ENCODE measurements around the gene SYNGR1. TPM values are rescaled to one million over a fixed set of nuclear protein-coding genes. Genes with fewer than 3 reads are reported as not detected.

Gene SYNGR1
- total RNA-seq, 2 experiments from 2014 or later, result 2.4 to 3.8 TPM

- Mint-ChIP-seq H3K4me1 (ENCODE audit: low read depth) (no peaks in the 10 kb centered on the region), H3K36me3 (ENCODE audit: low read depth) (peaks cover 7% of the 10 kb centered on the region), H3K27me3 (no peaks in the 10 kb centered on the region), H3K4me3 (no peak overlapping the region), H3K9me3 (no peaks in the 10 kb centered on the region), H3K27ac (no peak overlapping the region)
- no peak for DNase-seq
- intact Hi-C loops (cut with micrococcal nuclease), result no loop called here
- TF ChIP-seq CTCF (IDR thresholded peaks at IDR 0.05), result no peak
- ATAC-seq, result no peak
- POLR2A ChIA-PET, result no interaction called here
- CTCF ChIA-PET, result no interaction called here
These were observed 81.5 kb downstream of the SYNGR1 start for GRCh38 chr22:39431216-39431801.

DNA sequence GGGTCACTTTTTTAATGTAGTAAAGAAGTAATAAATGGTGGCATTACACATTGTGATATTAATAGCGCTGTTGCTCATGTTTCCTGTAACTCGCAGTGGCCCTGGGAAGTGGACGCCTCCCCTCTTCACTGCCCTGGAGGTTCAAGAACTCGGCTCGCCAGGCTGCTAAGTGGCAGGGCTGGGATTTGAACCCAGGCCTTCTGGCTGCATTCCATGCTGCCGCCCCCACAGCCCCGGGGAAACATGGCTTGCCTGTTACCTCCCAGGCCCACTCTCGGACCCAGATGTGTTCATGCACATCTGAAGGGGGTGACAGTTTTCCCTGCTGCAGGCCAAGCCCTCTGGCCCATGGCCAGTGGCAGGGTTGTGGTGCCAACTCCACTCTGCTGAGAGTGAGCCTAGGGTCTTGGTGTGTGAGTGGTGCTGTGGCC is 82.0 kb downstream of the SYNGR1 start:
- POLR2A ChIA-PET, result no interaction called here
- peaks cover 3% of the 10 kb centered on the region for H3K4me1 Mint-ChIP-seq (ENCODE audit: low read depth)

GRCh38 chr22:39432361-39432811 is 82.6 kb downstream of the SYNGR1 start:
- intact Hi-C loops (cut with micrococcal nuclease), result no loop called here
- no peak overlapping the region for H3K4me3 Mint-ChIP-seq
- TF ChIP-seq CTCF (IDR thresholded peaks at IDR 0.05), result no peak
- peaks cover 6% of the 10 kb centered on the region for H3K4me1 Mint-ChIP-seq (ENCODE audit: low read depth)
- no peaks in the 10 kb centered on the region for H3K9me3 Mint-ChIP-seq
- ChIA-PET POLR2A (no interaction called here), CTCF (no interaction called here)
- H3K27me3 Mint-ChIP-seq, result no peaks in the 10 kb centered on the region
- H3K27ac Mint-ChIP-seq, result no peak overlapping the region
- DNase-seq, result no peak
- H3K36me3 Mint-ChIP-seq (ENCODE audit: low read depth), result peaks cover 4% of the 10 kb centered on the region
- no peak for ATAC-seq

More for the DNA sequence above, 82.0 kb downstream of the SYNGR1 start:
- Mint-ChIP-seq H3K27me3 (no peaks in the 10 kb centered on the region), H3K9me3 (no peaks in the 10 kb centered on the region), H3K36me3 (ENCODE audit: low read depth) (peaks cover 7% of the 10 kb centered on the region), H3K27ac (no peak overlapping the region), H3K4me3 (no peak overlapping the region)
- intact Hi-C loops (cut with micrococcal nuclease), result no loop called here
- no peak for DNase-seq
- no peak for TF ChIP-seq CTCF (IDR thresholded peaks at IDR 0.05)
- no peak for ATAC-seq
- CTCF ChIA-PET, result no interaction called here

GRCh38 chr22:39433476-39434242 is 83.9 kb downstream of the SYNGR1 start:
- TF ChIP-seq CTCF (IDR thresholded peaks at IDR 0.05), result no peak
- Mint-ChIP-seq H3K4me1 (ENCODE audit: low read depth) (peaks cover 11% of the 10 kb centered on the region), H3K27me3 (peaks cover 1% of the 10 kb centered on the region), H3K27ac (no peak overlapping the region), H3K36me3 (ENCODE audit: low read depth) (peaks cover 2% of the 10 kb centered on the region), H3K4me3 (no peak overlapping the region), H3K9me3 (no peaks in the 10 kb centered on the region)
- intact Hi-C loops (cut with micrococcal nuclease), result no loop called here
- ChIA-PET POLR2A (interaction anchor here (1.3 to 1.5 kb wide), 2 partner anchors 86 to 89 kb away, joined by 3 read pairs; no protein-coding TSS in a partner anchor), CTCF (interaction anchor here (0.6 to 3.5 kb wide), 2 partner anchors 16 to 62 kb away, joined by 3 to 8 read pairs; no protein-coding TSS in a partner anchor)
- no peak for ATAC-seq
- no peak for DNase-seq

- peaks cover 11% of the 10 kb centered on the region for H3K4me1 Mint-ChIP-seq (ENCODE audit: low read depth)
- H3K27ac Mint-ChIP-seq, result no peak overlapping the region
- H3K36me3 Mint-ChIP-seq (ENCODE audit: low read depth), result peaks cover 2% of the 10 kb centered on the region
- intact Hi-C loops (cut with micrococcal nuclease), result no loop called here
- H3K27me3 Mint-ChIP-seq, result peaks cover 5% of the 10 kb centered on the region
- H3K9me3 Mint-ChIP-seq, result no peaks in the 10 kb centered on the region
- POLR2A ChIA-PET, result interaction anchor here (1.3 to 1.5 kb wide), 4 partner anchors 10 to 89 kb away, joined by 3 to 4 read pairs (median 3); no protein-coding TSS in a partner anchor
- DNase-seq, result no peak
- TF ChIP-seq CTCF (IDR thresholded peaks at IDR 0.05), result no peak
- no peak for ATAC-seq
- CTCF ChIA-PET, result interaction anchor here (0.6 to 3.5 kb wide), 3 partner anchors 16 to 62 kb away, joined by 3 to 8 read pairs (median 3); no protein-coding TSS in a partner anchor
- H3K4me3 Mint-ChIP-seq, result no peak overlapping the region
These were observed 84.5 kb downstream of the SYNGR1 start for GRCh38 chr22:39434243-39434653.

Measured in activated CD8-positive, alpha-beta T cell treated with anti-CD3 and anti-CD28 coated beads for 36 hours (primary cell).